Thymus (tissue), 11 donors: ENCODE data around the gene ATF5. TPM values are rescaled to one million over a fixed set of nuclear protein-coding genes. Genes with fewer than 3 reads are reported as not detected.
A peak's percentile ranks its signal among the peaks of the same experiment; 100 is the strongest.
"Not testable (repeated sequence)": the region's sequence is repeated elsewhere in the genome, so short reads cannot be mapped to it uniquely, and the experiment has no call there.

ENCODE experiments used
- DNase-seq, 9 donors: peaks; one replicate each; pipeline ENCODE4 v3.0.0-alpha.2; 2013; ENCODE audit warnings: low spot score in 9 of 9, low read depth in 6 of 9, missing footprints in 1 of 9
- H3K27ac ChIP-seq, 2 donors: one replicate each; pipeline ENCODE4 v1.5.1; 2013; ENCODE audit warnings: control low read depth in 1 of 2, low read depth in 1 of 2, low read length in 1 of 2, mild to moderate bottlenecking in 1 of 2, moderate library complexity in 1 of 2
- H3K27me3 ChIP-seq, 2 donors: one replicate each; pipeline ENCODE4 v1.5.1; 2013; ENCODE audit warnings: low read length in 1 of 2; ENCODE audit not compliant: control insufficient read depth in 2 of 2, insufficient read depth in 1 of 2
- H3K36me3 ChIP-seq, 2 donors: one replicate each; pipeline ENCODE4 v1.5.1; 2013; ENCODE audit warnings: low read length in 1 of 2, mild to moderate bottlenecking in 1 of 2, moderate library complexity in 1 of 2; ENCODE audit not compliant: control insufficient read depth in 2 of 2, insufficient read depth in 2 of 2
- H3K4me1 ChIP-seq, 2 donors: one replicate each; pipeline ENCODE4 v1.5.1; 2013; ENCODE audit warnings: low read length in 2 of 2; ENCODE audit not compliant: control insufficient read depth in 2 of 2, insufficient read depth in 2 of 2
- H3K4me3 ChIP-seq, 2 donors: one replicate each; pipeline ENCODE4 v1.5.1; 2013; ENCODE audit warnings: low read length in 2 of 2, control low read depth in 1 of 2, mild to moderate bottlenecking in 1 of 2
- H3K9me3 ChIP-seq, 2 donors: one replicate each; pipeline ENCODE4 v1.5.1; 2013; ENCODE audit warnings: low read length in 1 of 2, mild to moderate bottlenecking in 1 of 2; ENCODE audit not compliant: control insufficient read depth in 2 of 2, insufficient read depth in 1 of 2
- WGBS: extraction: QIAGEN DNeasy Blood & Tissue Kit; methylation state at CpG from one replicate; pipeline ENCODE4 v1.1.7; 2013; 5-methylcytosine and 5-hydroxymethylcytosine counted together
- polyA plus RNA-seq: library from polyadenylated mRNA; stranded (reverse); fragments of 200-250 nt; gene quantifications from one replicate; pipeline ENCODE4 v1.2.3, GENCODE V29; 2013
- total RNA-seq: library from RNA; stranded (reverse); fragments of 120-200 nt; gene quantifications from one replicate; pipeline ENCODE4 v1.2.4, GENCODE V29; 2013
- donor health status: healthy.

ATF5 gene
- total and polyA plus RNA-seq, 2 donors = 16.0 to 53.9 TPM

DNA sequence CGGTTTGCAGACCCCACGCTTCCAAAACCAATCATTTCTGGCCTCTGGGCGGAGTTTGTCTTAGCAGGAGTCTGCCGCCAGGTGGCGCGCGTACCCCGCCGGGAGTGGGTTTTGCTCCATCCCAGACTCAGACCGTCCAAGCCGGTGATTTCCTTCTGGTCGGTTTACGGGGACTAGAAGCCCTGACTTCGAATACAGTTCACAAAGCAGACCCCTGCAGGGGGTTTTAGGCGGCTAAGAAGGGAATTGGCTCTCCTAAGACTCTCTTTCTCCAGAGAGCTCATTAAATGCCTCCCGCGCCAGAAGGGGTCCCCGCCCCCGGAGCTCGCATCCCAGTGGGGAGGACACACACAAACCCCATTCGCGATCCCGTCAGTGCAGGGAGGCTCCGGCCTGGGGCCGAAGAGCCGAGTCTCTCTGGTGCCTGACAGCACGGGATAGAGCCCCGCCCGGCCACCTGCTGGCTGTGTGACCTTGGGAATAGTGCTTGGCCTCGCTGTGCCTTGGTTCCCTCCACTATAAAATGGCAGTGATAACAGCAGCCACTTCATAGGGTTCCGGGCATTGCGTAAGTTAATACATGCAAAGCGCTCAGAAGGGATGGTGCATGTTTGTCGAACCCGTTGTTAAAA is 8.9 kb downstream of the ATF5 start:
- peak in 8 of 9 donors; percentile 27 to 72 (median 52) for DNase-seq
- peaks cover 3 to 10% of the 10 kb centered on the region in 2 donors for H3K27me3 ChIP-seq
- WGBS = 24% methylated on average over 35 of the region's 35 CpGs
- no peaks in the 10 kb centered on the region for H3K36me3 ChIP-seq
- H3K27ac ChIP-seq = no peak overlapping the region
- H3K4me1 ChIP-seq = peaks cover 0 to 19% of the 10 kb centered on the region in 2 donors
- no peak overlapping the region for H3K4me3 ChIP-seq
- no peaks in the 10 kb centered on the region for H3K9me3 ChIP-seq

DNA sequence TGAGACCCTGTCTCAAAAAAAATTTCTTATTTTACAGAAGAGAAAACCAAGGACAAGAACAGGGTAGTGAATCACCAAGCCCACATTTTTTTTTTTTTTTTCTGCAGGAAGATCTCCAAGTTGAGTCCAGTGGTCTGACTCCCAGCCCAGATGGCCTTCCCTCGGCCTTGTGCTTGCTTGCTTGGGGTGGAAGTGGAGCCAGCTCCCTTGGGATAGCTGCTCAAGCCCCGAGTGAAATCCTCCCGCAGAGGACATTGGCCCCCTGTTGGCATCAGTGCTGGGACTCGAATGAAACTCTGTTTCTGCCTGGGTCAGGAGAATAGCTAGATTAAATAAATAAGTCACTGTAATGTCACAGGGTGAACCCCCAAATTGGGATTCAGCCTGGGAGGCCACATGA is 9.7 kb downstream of the ATF5 start:
- DNase-seq = no peak
- no peak overlapping the region for H3K27ac ChIP-seq
- H3K4me3 ChIP-seq = no peak overlapping the region
- 98% methylated on average over 4 of the region's 4 CpGs for WGBS
- H3K27me3 ChIP-seq = peaks cover 3 to 10% of the 10 kb centered on the region in 2 donors
- H3K9me3 ChIP-seq = no peaks in the 10 kb centered on the region
- H3K4me1 ChIP-seq = peaks cover 0 to 11% of the 10 kb centered on the region in 2 donors
- no peaks in the 10 kb centered on the region for H3K36me3 ChIP-seq

DNA sequence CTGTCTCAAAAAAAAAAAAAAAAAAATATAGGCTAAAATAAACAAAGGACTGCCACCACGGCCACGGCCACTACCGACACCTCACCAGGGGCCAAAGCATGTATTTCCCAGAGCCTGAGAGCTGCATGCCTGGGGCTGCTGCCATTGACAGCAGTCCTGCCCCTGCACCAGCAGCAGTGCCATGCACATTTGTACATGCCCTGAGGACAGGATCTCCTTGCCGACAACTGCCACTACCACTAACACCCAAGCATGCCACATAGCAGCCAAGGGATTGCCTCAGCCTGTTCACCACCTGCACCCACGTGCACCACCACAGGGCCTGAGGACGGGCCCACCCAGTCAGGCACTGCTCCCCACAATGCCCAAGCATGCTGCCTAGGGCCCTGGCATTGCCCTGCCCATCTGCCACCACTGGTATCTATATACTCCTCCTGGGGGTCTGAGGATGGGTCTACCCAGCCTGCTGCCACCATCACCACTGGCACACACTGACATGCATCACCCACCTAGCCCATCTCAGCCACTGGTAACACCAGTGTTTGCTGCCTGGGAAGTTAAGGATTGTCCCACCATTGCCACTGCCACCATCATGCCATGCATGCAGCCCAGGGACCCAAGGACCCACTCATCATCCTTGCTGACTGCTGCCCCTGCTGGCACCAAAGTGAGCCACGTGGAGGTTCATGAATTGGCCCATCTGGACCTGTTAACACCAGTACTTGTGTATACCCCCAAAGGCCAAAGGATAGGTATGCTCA is 10.9 kb downstream of the ATF5 start:
- WGBS = 86% methylated on average over 7 of the region's 7 CpGs
- Histone ChIP-seq H3K4me3 (no peak overlapping the region), H3K9me3 (no peaks in the 10 kb centered on the region), H3K4me1 (peaks cover 0 to 8% of the 10 kb centered on the region in 2 donors), H3K27ac (no peak overlapping the region), H3K36me3 (no peaks in the 10 kb centered on the region), H3K27me3 (peaks cover 3 to 10% of the 10 kb centered on the region in 2 donors)
- no peak for DNase-seq

DNA sequence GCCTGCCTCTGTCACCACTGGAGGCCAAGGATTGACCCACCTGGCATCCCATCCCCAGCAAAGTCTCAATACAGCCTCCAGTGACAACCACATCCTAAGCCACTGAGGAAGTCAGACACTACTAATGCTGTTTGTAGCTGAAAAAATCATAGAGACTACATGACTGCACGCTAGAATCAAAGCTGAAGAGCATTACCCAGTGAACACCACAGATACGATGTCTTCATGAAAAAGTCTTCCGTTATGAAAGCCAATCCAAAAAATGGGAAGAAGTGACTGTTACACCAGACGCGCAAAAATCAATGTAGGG is 11.4 kb downstream of the ATF5 start:
- H3K4me1 ChIP-seq = peaks cover 0 to 8% of the 10 kb centered on the region in 2 donors
- no peaks in the 10 kb centered on the region for H3K9me3 ChIP-seq
- no peak overlapping the region for H3K27ac ChIP-seq
- DNase-seq = peak in 1 of 9 donors; percentile 22
- H3K27me3 ChIP-seq = peaks cover 3 to 10% of the 10 kb centered on the region in 2 donors
- no peaks in the 10 kb centered on the region for H3K36me3 ChIP-seq
- WGBS = 93% methylated on average over 5 of the region's 5 CpGs
- H3K4me3 ChIP-seq = no peak overlapping the region

DNA sequence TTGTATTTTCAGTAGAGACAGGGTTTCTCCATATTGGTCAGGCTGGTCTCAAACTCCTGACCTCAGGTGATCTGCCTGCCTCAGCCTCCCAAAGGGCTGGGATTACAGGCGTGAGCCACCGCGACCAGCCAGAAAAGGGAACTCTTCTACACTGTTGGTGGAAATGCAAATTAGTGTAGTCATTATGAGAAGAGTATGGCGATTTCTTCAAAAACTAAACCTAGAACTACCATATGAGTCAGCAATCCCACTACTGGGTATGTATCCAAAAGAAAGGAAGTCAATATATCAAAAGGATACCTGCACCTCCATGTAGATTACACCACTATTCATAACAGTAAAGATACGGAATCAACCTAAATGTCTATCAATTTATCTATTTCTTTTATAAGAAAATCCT is 15.6 kb downstream of the ATF5 start:
- H3K9me3 ChIP-seq, H3K4me1 ChIP-seq, H3K36me3 ChIP-seq, H3K27ac ChIP-seq, DNase-seq, H3K27me3 ChIP-seq, H3K4me3 ChIP-seq: not testable (repeated sequence)
- WGBS = 77% methylated on average over 5 of the region's 5 CpGs

DNA sequence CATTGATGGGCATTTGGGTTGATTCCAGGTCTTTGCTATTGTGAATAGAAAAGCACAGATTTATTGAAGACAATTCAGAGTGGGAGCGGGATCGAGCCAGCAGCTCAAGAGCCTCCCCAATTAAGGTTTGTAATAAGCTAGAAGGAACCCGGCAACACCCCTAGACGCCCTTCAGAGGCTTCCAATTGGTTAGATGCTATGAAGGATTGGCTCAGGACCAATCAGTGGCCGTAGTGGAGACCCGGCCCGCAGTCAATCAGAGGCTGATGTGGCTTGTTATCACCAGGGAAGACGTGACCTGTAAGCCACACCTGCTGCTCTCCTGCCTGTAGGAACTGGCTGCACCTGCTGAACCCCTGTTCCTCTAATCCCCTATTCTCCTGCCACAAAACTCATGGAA is 17.4 kb downstream of the ATF5 start:
- no peak overlapping the region for H3K27ac ChIP-seq
- H3K36me3 ChIP-seq = no peaks in the 10 kb centered on the region
- H3K27me3 ChIP-seq = peaks cover 0 to 5% of the 10 kb centered on the region in 2 donors
- DNase-seq = no peak
- H3K4me1 ChIP-seq = no peaks in the 10 kb centered on the region
- H3K9me3 ChIP-seq = no peaks in the 10 kb centered on the region
- no peak overlapping the region for H3K4me3 ChIP-seq
- 91% methylated on average over 8 of the region's 8 CpGs for WGBS

DNA sequence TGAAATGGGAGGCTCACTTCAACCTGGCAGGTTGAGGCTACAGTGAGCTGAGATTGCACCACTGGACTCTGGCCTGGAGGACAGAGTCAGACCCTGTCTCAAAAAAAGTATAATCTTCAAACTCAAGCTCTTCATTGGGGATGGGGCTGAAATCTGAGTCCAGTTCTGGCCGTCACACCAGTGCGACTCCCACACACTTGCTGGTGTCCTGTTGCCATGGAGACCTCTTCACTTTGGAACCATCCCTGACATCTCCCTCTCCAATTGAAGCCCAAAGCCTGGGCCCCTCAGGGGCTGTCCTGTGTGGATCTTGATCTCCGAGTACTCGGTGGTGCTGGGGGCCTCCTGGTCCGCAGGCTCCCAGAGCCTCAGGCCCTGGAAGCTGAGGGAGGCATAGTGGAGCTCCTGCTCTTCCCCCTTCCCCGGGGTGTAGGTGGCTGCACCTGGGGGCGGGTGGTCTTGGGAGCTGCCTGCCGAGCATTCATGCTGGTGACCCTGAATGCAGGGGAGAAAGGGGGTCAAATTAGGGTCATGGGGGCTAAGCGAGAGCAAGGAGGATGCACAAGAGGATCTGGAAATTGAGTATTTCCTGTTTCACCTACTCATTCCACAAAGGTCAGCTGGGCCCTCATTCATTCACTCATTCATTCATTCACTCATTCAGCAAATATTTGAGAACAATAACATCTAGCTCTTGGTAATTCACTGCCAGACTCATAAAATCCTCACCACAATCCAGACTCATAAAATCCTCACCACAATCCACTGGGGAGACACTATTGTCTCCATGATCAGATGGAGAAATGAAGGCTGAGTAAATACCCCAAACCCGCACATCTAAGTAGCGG is 21.0 kb downstream of the ATF5 start:
- Histone ChIP-seq H3K27me3 (peaks cover 0 to 35% of the 10 kb centered on the region in 2 donors), H3K4me1 (peaks cover 0 to 4% of the 10 kb centered on the region in 2 donors), H3K9me3 (no peaks in the 10 kb centered on the region), H3K36me3 (no peaks in the 10 kb centered on the region), H3K27ac (no peak overlapping the region), H3K4me3 (no peak overlapping the region)
- 94% methylated on average over 11 of the region's 11 CpGs for WGBS
- DNase-seq = no peak

DNA sequence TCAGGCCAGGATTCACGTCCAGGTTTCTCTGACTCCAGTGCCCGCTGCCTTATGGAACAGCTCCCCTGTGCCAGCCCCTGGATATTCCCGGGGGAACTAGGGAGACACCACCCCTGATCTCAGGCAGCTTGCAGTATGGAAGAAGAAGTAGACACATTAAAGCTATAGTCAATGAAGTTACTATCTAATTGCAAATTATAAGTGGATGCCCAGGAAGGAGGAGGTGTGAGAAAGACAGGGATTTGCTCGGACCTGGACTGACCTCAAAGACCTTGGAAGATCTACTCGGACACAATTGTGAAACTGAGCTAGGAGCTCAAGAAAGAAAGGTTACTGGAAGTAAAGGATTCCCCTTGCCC is 21.6 kb downstream of the ATF5 start:
- Histone ChIP-seq H3K36me3 (no peaks in the 10 kb centered on the region), H3K27me3 (peaks cover 0 to 41% of the 10 kb centered on the region in 2 donors), H3K27ac (no peak overlapping the region), H3K9me3 (no peaks in the 10 kb centered on the region), H3K4me1 (peaks cover 0 to 4% of the 10 kb centered on the region in 2 donors), H3K4me3 (no peak overlapping the region)
- 94% methylated on average over 5 of the region's 5 CpGs for WGBS
- no peak for DNase-seq

DNA sequence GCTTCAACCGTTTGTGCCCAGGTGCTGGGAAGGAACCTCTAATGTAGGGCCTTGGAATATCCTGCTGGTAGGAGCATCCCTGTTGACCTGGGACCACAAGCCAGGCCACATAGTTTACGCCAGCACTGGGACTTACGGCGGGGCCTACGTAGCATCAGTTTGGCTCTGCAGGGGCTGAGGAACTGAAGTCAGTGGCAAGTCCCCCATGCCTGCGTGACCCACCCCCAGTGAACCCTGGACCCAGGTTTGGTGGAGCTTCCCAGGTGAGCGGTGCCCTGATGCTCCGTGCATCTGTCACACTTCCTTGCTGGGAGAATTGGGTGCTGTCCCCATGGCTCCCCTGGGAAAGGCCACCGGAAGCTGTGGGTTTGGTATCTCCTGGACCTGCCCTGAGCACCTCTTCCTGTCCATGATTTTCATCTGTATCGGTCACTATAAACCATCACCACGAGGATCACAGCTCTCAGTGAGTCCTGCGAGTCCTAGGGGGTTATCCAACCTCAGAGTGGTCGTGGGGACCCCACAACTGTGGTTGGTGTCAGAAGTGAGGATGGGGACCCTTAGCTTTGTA is 22.0 kb downstream of the ATF5 start:
- Histone ChIP-seq H3K36me3 (no peaks in the 10 kb centered on the region), H3K27ac (no peak overlapping the region), H3K4me1 (peaks cover 0 to 4% of the 10 kb centered on the region in 2 donors), H3K9me3 (no peaks in the 10 kb centered on the region), H3K27me3 (peaks cover 0 to 41% of the 10 kb centered on the region in 2 donors), H3K4me3 (no peak overlapping the region)
- 93% methylated on average over 13 of the region's 13 CpGs for WGBS
- DNase-seq = no peak
